Ascending aorta (tissue), 2 donors: Measurements from ENCODE around the gene SNX6. TPM values are rescaled to one million over a fixed set of nuclear protein-coding genes. Genes with fewer than 3 reads are reported as not detected.
"Not testable (repeated sequence)": the region's sequence is repeated elsewhere in the genome, so short reads cannot be mapped to it uniquely, and the experiment has no call there.

Experiments
- DNase-seq, 2 donors: peaks; one replicate each; pipeline ENCODE4 v3.0.0-alpha.2; 2019; ENCODE audit warnings: low spot score in 2 of 2
- H3K27ac ChIP-seq, 2 donors: fragments of 200-600 bp; sonication (generic); one replicate each; pipeline ENCODE4 v1.5.1; 2016 to 2017; ENCODE audit warnings: mild to moderate bottlenecking in 1 of 2
- H3K27me3 ChIP-seq: fragments of 200-600 bp; sonication (generic); one replicate; pipeline ENCODE4 v1.5.1; 2017
- H3K36me3 ChIP-seq, 2 donors: fragments of 200-600 bp; sonication (generic); one replicate each; pipeline ENCODE4 v1.5.1; 2016
- H3K4me1 ChIP-seq, 2 donors: fragments of 200-600 bp; sonication (generic); one replicate each; pipeline ENCODE4 v1.5.1; 2016 to 2017; ENCODE audit warnings: mild to moderate bottlenecking in 1 of 2
- H3K4me3 ChIP-seq, 2 donors: fragments of 200-600 bp; sonication (generic); one replicate each; pipeline ENCODE4 v1.5.1; 2016 to 2017; ENCODE audit warnings: mild to moderate bottlenecking in 1 of 2
- H3K9me3 ChIP-seq, 2 donors: fragments of 200-600 bp; sonication (generic); one replicate each; pipeline ENCODE4 v1.5.1; 2016
- CTCF ChIP-seq, 3 experiments: fragments of 200-600 bp in 2 of 3; fragments of 450-650 bp in 1 of 3; sonication (generic) in 2 of 3; IDR thresholded peaks; one replicate each; pipeline ENCODE4 v1.5.1; 2016 to 2019; ENCODE audit warnings: antibody characterized with exemption in 3 of 3, mild to moderate bottlenecking in 1 of 3, moderate library complexity in 1 of 3
- intact Hi-C: fragments of 100-400 bp; cut with DNase I; formaldehyde crosslinking; loops from one replicate; pipeline ENCODE4 v1.15.1; 2023
- total RNA-seq: library from RNA; depleted of rRNA; stranded (reverse); fragments of >200 nt; gene quantifications from one replicate; pipeline ENCODE4 v1.1.0, GENCODE V29; 2016

The SNX6 gene
- total RNA-seq, 1 donor from 2014 or later, result 25.3 TPM

GRCh38 chr14:34660796-34661195 lies 30.8 kb upstream of the SNX6 start:
- Histone ChIP-seq H3K4me3 (no peak overlapping the region), H3K9me3 (peaks cover 0 to 6% of the 10 kb centered on the region in 2 donors), H3K27me3 (no peaks in the 10 kb centered on the region), H3K27ac (no peak overlapping the region), H3K4me1 (no peaks in the 10 kb centered on the region), H3K36me3 (no peaks in the 10 kb centered on the region)
- no peak for TF ChIP-seq CTCF (IDR thresholded peaks at IDR 0.05)
- DNase-seq, result no peak
- intact Hi-C loops, result no loop called here

DNA sequence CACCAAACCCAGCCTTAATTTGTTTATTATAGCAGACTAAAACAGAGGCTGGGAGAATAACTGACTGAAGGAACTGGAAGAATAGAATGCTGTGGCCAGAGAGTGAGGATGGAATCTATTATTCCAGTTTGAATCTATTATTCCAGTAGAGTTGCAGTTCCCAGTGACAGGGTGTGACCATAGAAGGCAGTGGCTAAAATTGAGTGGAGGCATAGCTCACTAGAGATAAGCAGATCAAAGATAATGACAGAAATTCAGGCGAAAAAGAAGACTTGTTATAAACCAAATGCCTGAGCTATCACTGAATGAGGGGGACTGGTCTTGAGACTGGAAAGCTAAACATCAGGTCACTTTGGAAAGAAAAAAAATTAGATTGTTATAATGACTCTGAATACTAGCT lies 26.0 kb upstream of the SNX6 start:
- peaks cover 0 to 12% of the 10 kb centered on the region in 2 donors for H3K9me3 ChIP-seq
- intact Hi-C loops, result no loop called here
- no peak overlapping the region for H3K27ac ChIP-seq
- no peak overlapping the region for H3K4me3 ChIP-seq
- H3K27me3 ChIP-seq, result no peaks in the 10 kb centered on the region
- no peak for TF ChIP-seq CTCF (IDR thresholded peaks at IDR 0.05)
- no peaks in the 10 kb centered on the region for H3K36me3 ChIP-seq
- DNase-seq, result no peak
- H3K4me1 ChIP-seq, result no peaks in the 10 kb centered on the region

DNA sequence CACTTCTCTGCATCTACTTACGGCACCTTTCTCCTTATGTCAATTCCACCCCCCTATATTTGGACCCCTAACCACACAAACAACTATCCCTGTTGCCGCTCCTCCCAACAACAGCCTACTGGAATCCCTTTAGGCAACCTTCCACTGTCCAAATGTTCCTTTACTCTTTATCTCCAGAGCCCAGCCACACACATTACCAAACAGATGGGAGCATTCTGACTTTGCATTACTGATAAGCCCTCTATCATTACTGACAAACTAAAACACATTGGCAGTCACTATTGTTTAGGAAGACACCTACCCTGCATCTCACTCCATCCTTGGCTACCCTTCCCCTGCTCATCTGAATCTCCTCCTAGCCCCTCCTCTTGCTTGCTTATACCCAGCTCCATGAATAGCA lies 23.1 kb upstream of the SNX6 start:
- H3K27ac ChIP-seq, H3K27me3 ChIP-seq, H3K4me1 ChIP-seq, H3K36me3 ChIP-seq, H3K4me3 ChIP-seq, intact Hi-C loops: not testable (repeated sequence)
- H3K9me3 ChIP-seq, result peaks cover 0 to 12% of the 10 kb centered on the region in 2 donors
- peak in 1 of 2 donors; percentile 4 for DNase-seq

- peaks cover 0 to 12% of the 10 kb centered on the region in 2 donors for H3K9me3 ChIP-seq
- H3K36me3 ChIP-seq, H3K4me1 ChIP-seq, H3K27ac ChIP-seq, DNase-seq, H3K4me3 ChIP-seq, H3K27me3 ChIP-seq, intact Hi-C loops: not testable (repeated sequence)
Observed at GRCh38 chr14:34652348-34652747, 22.4 kb upstream of the SNX6 start.

DNA sequence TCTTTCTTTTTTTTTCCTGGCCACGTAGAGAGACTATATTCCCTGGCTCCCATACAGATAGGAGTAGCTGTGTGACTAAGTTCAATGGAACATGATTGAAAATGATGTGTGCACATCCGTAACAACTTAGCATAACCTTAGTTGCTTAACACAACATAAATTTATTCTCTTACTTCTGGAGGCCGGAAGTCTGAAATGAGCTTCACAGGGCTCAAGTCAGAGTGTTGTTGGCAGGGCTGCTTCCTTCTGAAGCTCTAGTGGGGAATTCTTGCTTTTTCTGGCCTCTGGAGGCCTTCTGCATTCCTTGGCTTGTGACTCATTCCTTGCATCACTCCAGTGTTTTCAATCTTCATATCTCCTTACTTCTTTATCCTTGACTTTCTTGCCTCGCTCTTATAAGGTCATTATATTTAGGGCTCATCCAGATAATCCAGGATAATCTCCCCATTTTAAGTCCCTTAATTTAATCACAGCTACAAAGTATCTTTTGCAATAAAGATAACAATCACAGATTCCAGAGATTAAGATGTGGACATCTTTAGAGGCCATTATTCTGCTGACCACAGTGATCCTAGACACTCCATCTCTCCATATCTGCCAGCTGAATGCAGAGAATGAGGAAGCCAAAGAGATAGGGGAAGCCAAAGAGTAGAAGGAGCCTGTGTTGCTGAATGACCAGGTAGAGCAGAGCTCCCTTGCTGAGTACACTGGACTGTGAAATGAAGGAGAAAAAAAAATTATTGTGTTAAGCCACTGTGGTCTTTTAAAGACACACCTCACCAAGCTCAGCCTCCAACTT lies 21.0 kb upstream of the SNX6 start:
- no peaks in the 10 kb centered on the region for H3K27me3 ChIP-seq
- H3K9me3 ChIP-seq, result peaks cover 0 to 12% of the 10 kb centered on the region in 2 donors
- no peaks in the 10 kb centered on the region for H3K36me3 ChIP-seq
- H3K27ac ChIP-seq, result peak overlapping the region; percentile 69 to 83
- peak in 1 of 2 donors; percentile 76 for DNase-seq
- no peak overlapping the region for H3K4me3 ChIP-seq
- intact Hi-C loops, result no loop called here
- peaks cover 0 to 2% of the 10 kb centered on the region in 2 donors for H3K4me1 ChIP-seq
- no peak for TF ChIP-seq CTCF (IDR thresholded peaks at IDR 0.05)

- intact Hi-C loops, H3K4me1 ChIP-seq, H3K4me3 ChIP-seq, H3K36me3 ChIP-seq, H3K27me3 ChIP-seq: not testable (repeated sequence)
- Histone ChIP-seq H3K27ac (peak overlapping the region in 1 of 2 donors; percentile 83), H3K9me3 (peaks cover 0 to 12% of the 10 kb centered on the region in 2 donors)
- DNase-seq, result peak in 1 of 2 donors; percentile 39
Observed at GRCh38 chr14:34650006-34650405, 20.1 kb upstream of the SNX6 start.

GRCh38 chr14:34649344-34649743 lies 19.4 kb upstream of the SNX6 start:
- peaks cover 0 to 2% of the 10 kb centered on the region in 2 donors for H3K4me1 ChIP-seq
- no peak overlapping the region for H3K4me3 ChIP-seq
- DNase-seq, result no peak
- intact Hi-C loops, result no loop called here
- no peak overlapping the region for H3K27ac ChIP-seq
- TF ChIP-seq CTCF (IDR thresholded peaks at IDR 0.05), result no peak
- H3K36me3 ChIP-seq, result no peaks in the 10 kb centered on the region
- H3K27me3 ChIP-seq, result no peaks in the 10 kb centered on the region
- H3K9me3 ChIP-seq, result peaks cover 0 to 12% of the 10 kb centered on the region in 2 donors
